Measurements from ENCODE around the gene PKP4.

PKP4 gene

GRCh38 chr2:158667586-158667985, 210.8 kb downstream of the PKP4 start:
- no peak for DNase-seq
- no peak overlapping the region for H3K27ac ChIP-seq (ENCODE audit: insufficient read depth, low read length, poor library complexity, severe bottlenecking)
- no peaks in the 10 kb centered on the region for H3K9me3 ChIP-seq (ENCODE audit: control insufficient read depth, low read length)
- H3K27me3 ChIP-seq (replicated peaks; ENCODE audit: control insufficient read depth, insufficient read depth, low read length, poor library complexity, severe bottlenecking): no peaks in the 10 kb centered on the region
- no peaks in the 10 kb centered on the region for H3K4me1 ChIP-seq (ENCODE audit: control insufficient read depth, insufficient read depth, low read length, poor library complexity, severe bottlenecking)
- peaks cover 14% of the 10 kb centered on the region for H3K36me3 ChIP-seq (ENCODE audit: control insufficient read depth, insufficient read depth, low read length)
- H3K4me3 ChIP-seq (ENCODE audit: insufficient read depth, low read depth, low read length, poor library complexity, severe bottlenecking): no peak overlapping the region

GRCh38 chr2:158668001-158668765, 211.4 kb downstream of the PKP4 start:
- no peak overlapping the region for H3K27ac ChIP-seq (ENCODE audit: insufficient read depth, low read length, poor library complexity, severe bottlenecking)
- H3K36me3 ChIP-seq (ENCODE audit: control insufficient read depth, insufficient read depth, low read length): peaks cover 8% of the 10 kb centered on the region
- no peak for DNase-seq
- H3K4me3 ChIP-seq (ENCODE audit: insufficient read depth, low read depth, low read length, poor library complexity, severe bottlenecking): no peak overlapping the region
- H3K27me3 ChIP-seq (replicated peaks; ENCODE audit: control insufficient read depth, insufficient read depth, low read length, poor library complexity, severe bottlenecking): no peaks in the 10 kb centered on the region
- H3K9me3 ChIP-seq (ENCODE audit: control insufficient read depth, low read length): no peaks in the 10 kb centered on the region
- H3K4me1 ChIP-seq (ENCODE audit: control insufficient read depth, insufficient read depth, low read length, poor library complexity, severe bottlenecking): no peaks in the 10 kb centered on the region

GRCh38 chr2:158670292-158670691, 213.5 kb downstream of the PKP4 start:
- no peaks in the 10 kb centered on the region for H3K27me3 ChIP-seq (replicated peaks; ENCODE audit: control insufficient read depth, insufficient read depth, low read length, poor library complexity, severe bottlenecking)
- H3K4me1 ChIP-seq (ENCODE audit: control insufficient read depth, insufficient read depth, low read length, poor library complexity, severe bottlenecking): no peaks in the 10 kb centered on the region
- no peak for DNase-seq
- H3K4me3 ChIP-seq (ENCODE audit: insufficient read depth, low read depth, low read length, poor library complexity, severe bottlenecking): no peak overlapping the region
- H3K36me3 ChIP-seq (ENCODE audit: control insufficient read depth, insufficient read depth, low read length): peaks cover 3% of the 10 kb centered on the region
- no peaks in the 10 kb centered on the region for H3K9me3 ChIP-seq (ENCODE audit: control insufficient read depth, low read length)
- no peak overlapping the region for H3K27ac ChIP-seq (ENCODE audit: insufficient read depth, low read length, poor library complexity, severe bottlenecking)

GRCh38 chr2:158671360-158672245, 214.9 kb downstream of the PKP4 start:
- Histone ChIP-seq H3K4me1 (ENCODE audit: control insufficient read depth, insufficient read depth, low read length, poor library complexity, severe bottlenecking) (no peaks in the 10 kb centered on the region), H3K36me3 (ENCODE audit: control insufficient read depth, insufficient read depth, low read length) (peaks cover 5% of the 10 kb centered on the region)

GRCh38 chr2:158676295-158676694, 219.5 kb downstream of the PKP4 start:
- no peak for DNase-seq
- peaks cover 5% of the 10 kb centered on the region for H3K36me3 ChIP-seq (ENCODE audit: control insufficient read depth, insufficient read depth, low read length)

More at GRCh38 chr2:158671360-158672245, 214.9 kb downstream of the PKP4 start:
- no peak for DNase-seq
- no peaks in the 10 kb centered on the region for H3K9me3 ChIP-seq (ENCODE audit: control insufficient read depth, low read length)
- no peak overlapping the region for H3K4me3 ChIP-seq (ENCODE audit: insufficient read depth, low read depth, low read length, poor library complexity, severe bottlenecking)
- no peak overlapping the region for H3K27ac ChIP-seq (ENCODE audit: insufficient read depth, low read length, poor library complexity, severe bottlenecking)
- no peaks in the 10 kb centered on the region for H3K27me3 ChIP-seq (replicated peaks; ENCODE audit: control insufficient read depth, insufficient read depth, low read length, poor library complexity, severe bottlenecking)

GRCh38 chr2:158676696-158677095, 219.9 kb downstream of the PKP4 start:
- H3K36me3 ChIP-seq (ENCODE audit: control insufficient read depth, insufficient read depth, low read length): peaks cover 5% of the 10 kb centered on the region
- no peaks in the 10 kb centered on the region for H3K27me3 ChIP-seq (replicated peaks; ENCODE audit: control insufficient read depth, insufficient read depth, low read length, poor library complexity, severe bottlenecking)
- no peak overlapping the region for H3K27ac ChIP-seq (ENCODE audit: insufficient read depth, low read length, poor library complexity, severe bottlenecking)
- no peaks in the 10 kb centered on the region for H3K9me3 ChIP-seq (ENCODE audit: control insufficient read depth, low read length)
- no peaks in the 10 kb centered on the region for H3K4me1 ChIP-seq (ENCODE audit: control insufficient read depth, insufficient read depth, low read length, poor library complexity, severe bottlenecking)
- no peak for DNase-seq
- no peak overlapping the region for H3K4me3 ChIP-seq (ENCODE audit: insufficient read depth, low read depth, low read length, poor library complexity, severe bottlenecking)

More at GRCh38 chr2:158676295-158676694, 219.5 kb downstream of the PKP4 start:
- no peak overlapping the region for H3K27ac ChIP-seq (ENCODE audit: insufficient read depth, low read length, poor library complexity, severe bottlenecking)
- no peak overlapping the region for H3K4me3 ChIP-seq (ENCODE audit: insufficient read depth, low read depth, low read length, poor library complexity, severe bottlenecking)
- H3K27me3 ChIP-seq (replicated peaks; ENCODE audit: control insufficient read depth, insufficient read depth, low read length, poor library complexity, severe bottlenecking): no peaks in the 10 kb centered on the region
- H3K4me1 ChIP-seq (ENCODE audit: control insufficient read depth, insufficient read depth, low read length, poor library complexity, severe bottlenecking): no peaks in the 10 kb centered on the region
- H3K9me3 ChIP-seq (ENCODE audit: control insufficient read depth, low read length): no peaks in the 10 kb centered on the region

- Histone ChIP-seq H3K9me3 (ENCODE audit: control insufficient read depth, low read length) (no peaks in the 10 kb centered on the region), H3K27me3 (replicated peaks; ENCODE audit: control insufficient read depth, insufficient read depth, low read length, poor library complexity, severe bottlenecking) (no peaks in the 10 kb centered on the region), H3K4me1 (ENCODE audit: control insufficient read depth, insufficient read depth, low read length, poor library complexity, severe bottlenecking) (no peaks in the 10 kb centered on the region), H3K4me3 (ENCODE audit: insufficient read depth, low read depth, low read length, poor library complexity, severe bottlenecking) (no peak overlapping the region), H3K36me3 (ENCODE audit: control insufficient read depth, insufficient read depth, low read length) (peaks cover 5% of the 10 kb centered on the region), H3K27ac (ENCODE audit: insufficient read depth, low read length, poor library complexity, severe bottlenecking) (no peak overlapping the region)
- DNase-seq: no peak
Measured at GRCh38 chr2:158677542-158677941, 220.8 kb downstream of the PKP4 start.

- H3K27me3 ChIP-seq (replicated peaks; ENCODE audit: control insufficient read depth, insufficient read depth, low read length, poor library complexity, severe bottlenecking): no peaks in the 10 kb centered on the region
- no peak overlapping the region for H3K4me3 ChIP-seq (ENCODE audit: insufficient read depth, low read depth, low read length, poor library complexity, severe bottlenecking)
- no peaks in the 10 kb centered on the region for H3K4me1 ChIP-seq (ENCODE audit: control insufficient read depth, insufficient read depth, low read length, poor library complexity, severe bottlenecking)
- no peak for DNase-seq
- no peaks in the 10 kb centered on the region for H3K9me3 ChIP-seq (ENCODE audit: control insufficient read depth, low read length)
- no peak overlapping the region for H3K27ac ChIP-seq (ENCODE audit: insufficient read depth, low read length, poor library complexity, severe bottlenecking)
- no peaks in the 10 kb centered on the region for H3K36me3 ChIP-seq (ENCODE audit: control insufficient read depth, insufficient read depth, low read length)
Measured at GRCh38 chr2:158681816-158682215, 225.1 kb downstream of the PKP4 start.

GRCh38 chr2:158685646-158686045, 228.9 kb downstream of the PKP4 start:
- Histone ChIP-seq H3K4me1 (ENCODE audit: control insufficient read depth, insufficient read depth, low read length, poor library complexity, severe bottlenecking) (no peaks in the 10 kb centered on the region), H3K27me3 (replicated peaks; ENCODE audit: control insufficient read depth, insufficient read depth, low read length, poor library complexity, severe bottlenecking) (no peaks in the 10 kb centered on the region), H3K36me3 (ENCODE audit: control insufficient read depth, insufficient read depth, low read length) (no peaks in the 10 kb centered on the region)

GRCh38 chr2:158686210-158686691, 229.5 kb downstream of the PKP4 start:
- H3K4me3 ChIP-seq (ENCODE audit: insufficient read depth, low read depth, low read length, poor library complexity, severe bottlenecking): no peak overlapping the region
- H3K36me3 ChIP-seq (ENCODE audit: control insufficient read depth, insufficient read depth, low read length): no peaks in the 10 kb centered on the region
- H3K4me1 ChIP-seq (ENCODE audit: control insufficient read depth, insufficient read depth, low read length, poor library complexity, severe bottlenecking): no peaks in the 10 kb centered on the region
- no peaks in the 10 kb centered on the region for H3K9me3 ChIP-seq (ENCODE audit: control insufficient read depth, low read length)
- H3K27ac ChIP-seq (ENCODE audit: insufficient read depth, low read length, poor library complexity, severe bottlenecking): no peak overlapping the region
- DNase-seq: no peak
- H3K27me3 ChIP-seq (replicated peaks; ENCODE audit: control insufficient read depth, insufficient read depth, low read length, poor library complexity, severe bottlenecking): no peaks in the 10 kb centered on the region

More at GRCh38 chr2:158685646-158686045, 228.9 kb downstream of the PKP4 start:
- no peak overlapping the region for H3K27ac ChIP-seq (ENCODE audit: insufficient read depth, low read length, poor library complexity, severe bottlenecking)
- no peak for DNase-seq
- H3K4me3 ChIP-seq (ENCODE audit: insufficient read depth, low read depth, low read length, poor library complexity, severe bottlenecking): no peak overlapping the region
- no peaks in the 10 kb centered on the region for H3K9me3 ChIP-seq (ENCODE audit: control insufficient read depth, low read length)

All from effector memory CD4-positive, alpha-beta T cell (primary cell).